HG03045 (cell line): ENCODE results near the gene MED15.
A peak's percentile ranks its signal among the peaks of the same experiment; 100 is the strongest.
"Not testable (repeated sequence)": the region's sequence is repeated elsewhere in the genome, so short reads cannot be mapped to it uniquely, and the experiment has no call there.

Experiments used
- ATAC-seq: cut with Tn5 transposase; IDR thresholded peaks from one replicate; pipeline ENCODE4 v1.9.1; 2021; ENCODE audit warnings: mild to moderate bottlenecking, moderate library complexity; ENCODE audit not compliant: unreplicated experiment

MED15 gene

GRCh38 chr22:20479612-20480196 lies 27.7 kb upstream of the MED15 start:
- no peak for ATAC-seq

- ATAC-seq: not testable (repeated sequence)
Observed at GRCh38 chr22:20483143-20483506, 24.3 kb upstream of the MED15 start.

- no peak for ATAC-seq
Observed at GRCh38 chr22:20483771-20484170, 23.6 kb upstream of the MED15 start.

- ATAC-seq: no peak
Observed at GRCh38 chr22:20484948-20485683, 22.3 kb upstream of the MED15 start.

GRCh38 chr22:20486229-20486628 lies 21.2 kb upstream of the MED15 start:
- ATAC-seq: no peak

- ATAC-seq: no peak
Observed at GRCh38 chr22:20487715-20488114, 19.7 kb upstream of the MED15 start.

- no peak for ATAC-seq
Observed at GRCh38 chr22:20488946-20489345, 18.5 kb upstream of the MED15 start.

- ATAC-seq: no peak
Observed at GRCh38 chr22:20490183-20490940, 17.0 kb upstream of the MED15 start.

- ATAC-seq: no peak
Observed at GRCh38 chr22:20490941-20491307, 16.5 kb upstream of the MED15 start.

- no peak for ATAC-seq
Observed at GRCh38 chr22:20491346-20491745, 16.1 kb upstream of the MED15 start.

- ATAC-seq: peak; percentile 35
Observed at GRCh38 chr22:20494978-20495860, 12.2 kb upstream of the MED15 start, which contains the start of gene KLHL22. Gene KLHL22 (minus strand): TSS chr22:20495795. CDS start chr22:20489211, 6,584 bp downstream.

- ATAC-seq: peak; percentile 83
Observed at GRCh38 chr22:20495861-20496681, 11.3 kb upstream of the MED15 start.

GRCh38 chr22:20497426-20497825 lies 10.0 kb upstream of the MED15 start:
- no peak for ATAC-seq

- no peak for ATAC-seq
Observed at GRCh38 chr22:20498913-20499312, 8.5 kb upstream of the MED15 start.

- no peak for ATAC-seq
Observed at GRCh38 chr22:20499769-20500168, 7.6 kb upstream of the MED15 start.

GRCh38 chr22:20503816-20504215 lies 3.6 kb upstream of the MED15 start:
- ATAC-seq: no peak

GRCh38 chr22:20504293-20504922 lies 3.0 kb upstream of the MED15 start:
- not testable (repeated sequence) for ATAC-seq

GRCh38 chr22:20506543-20507252 lies 712 bp upstream of the MED15 start:
- no peak for ATAC-seq
